ENCODE results near the gene SEPTIN11. TPM values are rescaled to one million over a fixed set of nuclear protein-coding genes. Genes with fewer than 3 reads are reported as not detected.

The SEPTIN11 gene
- total RNA-seq, 1 experiment from 2014 or later, result 121 TPM

DNA sequence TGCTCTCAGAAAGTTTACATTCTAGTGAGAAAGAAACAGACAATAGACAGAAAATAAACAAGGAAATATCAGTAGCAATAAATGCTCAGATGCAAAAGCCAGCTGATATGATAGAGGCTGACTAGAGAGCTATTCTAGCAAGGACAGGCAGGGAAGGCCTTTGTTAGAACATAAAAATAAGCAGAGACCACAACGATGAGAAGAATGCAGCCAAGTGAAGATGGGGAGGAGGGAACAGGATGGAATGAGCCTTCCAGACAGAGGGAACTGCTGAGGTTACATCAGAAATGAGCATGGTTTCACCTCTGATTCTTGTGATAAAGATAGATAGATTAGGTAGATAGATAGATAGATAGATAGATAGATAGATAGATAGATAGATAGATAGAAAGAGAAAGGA is 44.0 kb upstream of the SEPTIN11 start:
- H3K4me1 ChIP-seq (ENCODE audit: insufficient read depth, low read length, poor library complexity, severe bottlenecking), result no peaks in the 10 kb centered on the region
- H3K27me3 ChIP-seq (replicated peaks; ENCODE audit: insufficient read depth, low read depth, low read length, poor library complexity), result no peaks in the 10 kb centered on the region
- DNase-seq (ENCODE audit: low spot score), result no peak
- H3K9me3 ChIP-seq (ENCODE audit: low read depth, low read length, poor library complexity, severe bottlenecking), result no peaks in the 10 kb centered on the region
- ChIA-PET CTCF (no interaction called here), POLR2A (ENCODE audit: low non-redundant PET) (no interaction called here)
- BruUV-seq (replicated peaks), result no TSS peak
- H3K27ac ChIP-seq (ENCODE audit: low read depth, low read length, poor library complexity, severe bottlenecking), result no peak overlapping the region
- TF ChIP-seq, protein P1, sequence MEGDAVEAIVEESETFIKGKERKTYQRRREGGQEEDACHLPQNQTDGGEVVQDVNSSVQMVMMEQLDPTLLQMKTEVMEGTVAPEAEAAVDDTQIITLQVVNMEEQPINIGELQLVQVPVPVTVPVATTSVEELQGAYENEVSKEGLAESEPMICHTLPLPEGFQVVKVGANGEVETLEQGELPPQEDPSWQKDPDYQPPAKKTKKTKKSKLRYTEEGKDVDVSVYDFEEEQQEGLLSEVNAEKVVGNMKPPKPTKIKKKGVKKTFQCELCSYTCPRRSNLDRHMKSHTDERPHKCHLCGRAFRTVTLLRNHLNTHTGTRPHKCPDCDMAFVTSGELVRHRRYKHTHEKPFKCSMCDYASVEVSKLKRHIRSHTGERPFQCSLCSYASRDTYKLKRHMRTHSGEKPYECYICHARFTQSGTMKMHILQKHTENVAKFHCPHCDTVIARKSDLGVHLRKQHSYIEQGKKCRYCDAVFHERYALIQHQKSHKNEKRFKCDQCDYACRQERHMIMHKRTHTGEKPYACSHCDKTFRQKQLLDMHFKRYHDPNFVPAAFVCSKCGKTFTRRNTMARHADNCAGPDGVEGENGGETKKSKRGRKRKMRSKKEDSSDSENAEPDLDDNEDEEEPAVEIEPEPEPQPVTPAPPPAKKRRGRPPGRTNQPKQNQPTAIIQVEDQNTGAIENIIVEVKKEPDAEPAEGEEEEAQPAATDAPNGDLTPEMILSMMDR (conservative IDR thresholded peaks at IDR 0.05; ENCODE audit: low read depth, low read length), result no peak
- intact Hi-C loops (cut with micrococcal nuclease; ENCODE audit: unreplicated experiment), result no loop called here
- no peak overlapping the region for H3K4me3 ChIP-seq (ENCODE audit: low read depth, low read length, poor library complexity, severe bottlenecking)
- H3K36me3 ChIP-seq (ENCODE audit: insufficient read depth, low read length, poor library complexity, severe bottlenecking), result no peaks in the 10 kb centered on the region

DNA sequence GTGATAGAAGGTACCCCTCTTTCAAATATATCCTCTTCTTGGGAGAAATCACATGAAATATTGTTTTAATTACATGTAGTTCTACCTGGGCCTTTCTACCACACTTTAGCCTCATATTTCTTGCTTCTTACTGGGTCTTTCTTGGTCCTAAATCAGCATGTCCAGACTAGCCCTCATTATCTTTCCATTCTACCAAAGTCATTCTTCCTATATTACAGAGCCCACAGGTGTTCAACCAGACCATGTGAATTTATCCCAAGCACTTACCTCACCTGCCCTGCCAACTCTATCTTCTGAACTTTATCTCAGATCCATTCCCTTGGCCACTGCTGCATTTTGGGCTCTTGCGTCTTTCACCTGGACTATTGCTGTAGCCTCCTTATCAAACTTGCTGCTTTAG is 39.8 kb upstream of the SEPTIN11 start:
- TF ChIP-seq EZH2 (IDR thresholded peaks at IDR 0.05; ENCODE audit: borderline replicate concordance, low read depth, low read length, poor library complexity, severe bottlenecking), result no peak
- TF ChIP-seq, protein P1 (conservative IDR thresholded peaks at IDR 0.05; ENCODE audit: low read depth, low read length), result no peak
- Histone ChIP-seq H3K4me1 (ENCODE audit: insufficient read depth, low read length, poor library complexity, severe bottlenecking) (no peaks in the 10 kb centered on the region), H3K4me3 (ENCODE audit: low read depth, low read length, poor library complexity, severe bottlenecking) (no peak overlapping the region), H3K36me3 (ENCODE audit: insufficient read depth, low read length, poor library complexity, severe bottlenecking) (no peaks in the 10 kb centered on the region), H3K27me3 (replicated peaks; ENCODE audit: insufficient read depth, low read depth, low read length, poor library complexity) (no peaks in the 10 kb centered on the region), H3K9me3 (ENCODE audit: low read depth, low read length, poor library complexity, severe bottlenecking) (no peaks in the 10 kb centered on the region), H3K27ac (ENCODE audit: low read depth, low read length, poor library complexity, severe bottlenecking) (no peak overlapping the region)
- intact Hi-C loops (cut with micrococcal nuclease; ENCODE audit: unreplicated experiment), result no loop called here
- no TSS peak for BruUV-seq (replicated peaks)
- ChIA-PET CTCF (no interaction called here), POLR2A (ENCODE audit: low non-redundant PET) (no interaction called here)
- DNase-seq (ENCODE audit: low spot score), result no peak

DNA sequence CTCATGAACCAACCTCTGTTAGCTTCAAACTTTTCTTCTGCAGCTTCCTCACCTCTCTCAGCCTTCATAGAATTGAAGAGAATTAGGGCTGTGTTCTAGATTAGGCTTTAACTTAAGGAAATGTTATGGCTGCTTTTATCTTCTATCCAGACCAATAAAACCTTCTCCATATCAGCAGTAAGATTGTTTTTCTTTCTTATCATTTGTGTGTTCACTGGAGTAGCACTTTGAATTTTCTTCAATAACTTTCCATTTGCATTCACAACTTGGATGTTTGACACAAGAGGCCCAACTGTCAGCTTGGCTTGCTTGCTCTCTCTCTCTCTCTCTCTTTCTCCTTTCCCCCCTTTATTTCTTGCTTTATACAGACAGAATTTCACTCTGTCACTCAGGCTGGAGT is 28.8 kb upstream of the SEPTIN11 start:
- ChIA-PET POLR2A (ENCODE audit: low non-redundant PET) (no interaction called here), CTCF (no interaction called here)
- H3K4me3 ChIP-seq (ENCODE audit: low read depth, low read length, poor library complexity, severe bottlenecking), result no peak overlapping the region
- H3K27me3 ChIP-seq (replicated peaks; ENCODE audit: insufficient read depth, low read depth, low read length, poor library complexity), result no peaks in the 10 kb centered on the region
- DNase-seq (ENCODE audit: low spot score), result no peak
- no peak for TF ChIP-seq EZH2 (IDR thresholded peaks at IDR 0.05; ENCODE audit: borderline replicate concordance, low read depth, low read length, poor library complexity, severe bottlenecking)
- TF ChIP-seq, protein P1 (conservative IDR thresholded peaks at IDR 0.05; ENCODE audit: low read depth, low read length), result no peak
- BruUV-seq (replicated peaks), result no TSS peak
- H3K36me3 ChIP-seq (ENCODE audit: insufficient read depth, low read length, poor library complexity, severe bottlenecking), result no peaks in the 10 kb centered on the region
- H3K9me3 ChIP-seq (ENCODE audit: low read depth, low read length, poor library complexity, severe bottlenecking), result no peaks in the 10 kb centered on the region
- H3K4me1 ChIP-seq (ENCODE audit: insufficient read depth, low read length, poor library complexity, severe bottlenecking), result no peaks in the 10 kb centered on the region
- H3K27ac ChIP-seq (ENCODE audit: low read depth, low read length, poor library complexity, severe bottlenecking), result no peak overlapping the region
- intact Hi-C loops (cut with micrococcal nuclease; ENCODE audit: unreplicated experiment), result no loop called here
